GM10266 (cell line): ENCODE measurements around the gene GALNT1.

Source experiments
- DNase-seq: peaks from one replicate; pipeline ENCODE4 v3.0.0; 2012; ENCODE audit errors: extremely low spot score
- TF ChIP-seq, protein P1 (sequence below): IDR thresholded peaks from 2 replicates; pipeline ENCODE4 v1.5.1; 2012; ENCODE audit warnings: mild to moderate bottlenecking, low read depth; ENCODE audit not compliant: control insufficient read depth, insufficient read depth; ENCODE audit errors: missing control alignments

Gene GALNT1

DNA sequence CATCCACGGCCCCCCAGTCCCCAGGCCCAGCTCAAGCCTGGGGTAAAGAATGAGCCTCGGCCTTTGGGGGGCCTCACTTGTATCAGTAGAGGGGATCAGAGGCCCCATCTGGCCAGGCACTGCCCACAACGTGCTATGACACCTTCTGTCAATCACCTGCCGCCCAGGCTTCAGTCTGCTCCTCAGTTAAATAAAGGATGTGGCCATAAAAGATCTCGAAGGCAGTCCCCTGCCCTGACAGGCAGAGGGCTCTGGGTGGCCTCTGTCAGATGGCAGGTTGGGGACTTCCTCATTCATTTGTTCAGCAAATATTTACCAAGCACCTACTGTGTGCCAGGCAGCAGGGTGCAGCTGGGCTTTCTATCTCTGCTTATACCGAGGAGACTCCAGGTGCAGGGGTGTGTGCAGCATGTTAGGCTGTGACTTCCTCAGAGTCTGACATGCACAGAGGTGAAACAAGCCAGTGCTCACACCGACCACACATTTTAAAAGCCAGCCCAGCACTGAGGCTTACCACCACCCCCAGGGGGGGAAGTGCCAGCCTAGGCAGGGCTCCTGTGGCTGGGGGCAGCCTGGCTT is 166.4 kb downstream of the GALNT1 start:
- TF ChIP-seq, protein P1, sequence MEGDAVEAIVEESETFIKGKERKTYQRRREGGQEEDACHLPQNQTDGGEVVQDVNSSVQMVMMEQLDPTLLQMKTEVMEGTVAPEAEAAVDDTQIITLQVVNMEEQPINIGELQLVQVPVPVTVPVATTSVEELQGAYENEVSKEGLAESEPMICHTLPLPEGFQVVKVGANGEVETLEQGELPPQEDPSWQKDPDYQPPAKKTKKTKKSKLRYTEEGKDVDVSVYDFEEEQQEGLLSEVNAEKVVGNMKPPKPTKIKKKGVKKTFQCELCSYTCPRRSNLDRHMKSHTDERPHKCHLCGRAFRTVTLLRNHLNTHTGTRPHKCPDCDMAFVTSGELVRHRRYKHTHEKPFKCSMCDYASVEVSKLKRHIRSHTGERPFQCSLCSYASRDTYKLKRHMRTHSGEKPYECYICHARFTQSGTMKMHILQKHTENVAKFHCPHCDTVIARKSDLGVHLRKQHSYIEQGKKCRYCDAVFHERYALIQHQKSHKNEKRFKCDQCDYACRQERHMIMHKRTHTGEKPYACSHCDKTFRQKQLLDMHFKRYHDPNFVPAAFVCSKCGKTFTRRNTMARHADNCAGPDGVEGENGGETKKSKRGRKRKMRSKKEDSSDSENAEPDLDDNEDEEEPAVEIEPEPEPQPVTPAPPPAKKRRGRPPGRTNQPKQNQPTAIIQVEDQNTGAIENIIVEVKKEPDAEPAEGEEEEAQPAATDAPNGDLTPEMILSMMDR: no peak
- no peak for DNase-seq

DNA sequence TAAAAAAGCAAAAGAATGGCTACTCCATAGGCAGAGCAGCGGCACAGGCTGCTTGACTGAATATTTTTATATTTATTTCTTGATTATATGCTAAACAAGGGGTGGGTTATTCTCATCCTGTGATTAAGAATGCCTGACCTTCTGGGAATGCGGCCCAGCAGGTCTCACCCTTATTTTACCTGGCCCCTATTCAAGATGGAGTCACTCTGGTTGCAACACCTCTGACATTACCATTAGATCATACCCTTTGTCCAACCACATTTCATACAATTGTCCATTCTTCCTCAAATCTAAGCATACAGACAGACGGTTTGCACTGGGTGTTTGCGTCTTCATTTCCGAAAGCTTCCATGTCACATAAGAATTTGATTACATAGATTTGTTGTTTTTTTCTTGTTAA is 168.2 kb downstream of the GALNT1 start:
- TF ChIP-seq, protein P1: no peak
- no peak for DNase-seq

DNA sequence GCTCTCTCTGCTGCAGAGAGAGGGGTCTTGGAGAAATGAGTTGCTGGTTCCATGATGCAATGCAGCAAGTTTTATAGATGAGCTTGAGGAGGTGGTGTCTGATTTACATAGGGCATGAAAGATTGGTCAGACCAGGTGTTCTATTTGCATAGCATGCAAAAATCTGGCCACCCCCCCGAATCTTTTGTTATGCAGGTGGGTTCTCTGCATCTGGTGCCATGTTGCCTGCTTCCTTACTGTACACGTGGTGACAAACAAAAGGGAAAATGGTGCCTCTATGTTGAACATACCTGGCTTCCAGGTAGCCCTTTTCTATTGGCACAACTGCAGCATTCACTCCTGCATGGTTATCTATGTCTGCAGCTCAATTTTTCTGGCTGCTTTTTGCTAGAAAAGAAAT is 169.4 kb downstream of the GALNT1 start:
- DNase-seq: no peak
- TF ChIP-seq, protein P1: no peak

DNA sequence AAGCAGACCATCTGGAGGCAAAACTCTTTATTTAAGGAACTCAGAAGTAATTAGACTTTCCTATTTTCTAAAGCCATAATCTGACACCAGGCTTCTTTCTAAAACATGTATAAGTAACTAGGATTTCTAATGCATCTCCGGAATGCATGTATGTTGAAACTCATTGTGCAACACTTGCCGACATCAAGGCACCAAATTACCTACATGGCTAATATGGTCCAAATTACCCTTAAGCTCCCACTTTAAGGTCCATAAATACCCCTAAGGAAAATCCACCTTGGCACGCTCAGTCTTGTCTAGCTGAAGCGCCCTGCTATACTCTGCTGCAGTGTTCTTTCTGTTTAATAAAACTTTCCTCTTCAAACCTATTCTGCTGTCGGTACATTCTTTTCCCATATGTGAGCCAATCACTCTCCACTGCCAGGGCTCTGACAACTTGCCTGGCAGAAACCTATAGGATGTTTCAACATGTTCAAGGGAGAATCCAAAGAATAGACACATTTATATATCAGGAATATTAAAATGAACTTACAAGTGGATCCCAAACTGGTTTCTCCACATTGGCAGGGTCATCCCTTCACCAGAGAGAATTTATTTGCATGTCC is 171.9 kb downstream of the GALNT1 start:
- no peak for DNase-seq
- TF ChIP-seq, protein P1: no peak

DNA sequence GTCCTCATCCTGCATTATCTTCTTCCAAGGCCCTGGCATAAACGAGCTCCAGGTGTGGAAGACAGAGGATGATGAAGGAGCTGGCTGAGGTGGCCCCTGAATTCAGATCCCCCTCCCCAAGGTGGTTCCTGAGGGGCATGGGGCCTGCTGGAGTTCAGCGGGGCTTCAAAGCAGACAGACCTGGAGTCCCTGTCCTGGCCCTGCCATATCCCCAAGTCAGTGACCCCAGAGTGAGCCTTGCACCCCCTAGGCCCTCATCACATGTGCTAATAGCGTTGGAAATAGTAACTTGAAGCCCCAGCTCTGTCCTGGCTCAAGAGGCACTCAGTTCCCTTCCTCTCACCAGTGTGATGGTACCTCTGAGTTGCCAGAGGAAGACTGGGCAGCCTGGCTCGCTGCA is 172.9 kb downstream of the GALNT1 start:
- no peak for DNase-seq
- TF ChIP-seq, protein P1: no peak

DNA sequence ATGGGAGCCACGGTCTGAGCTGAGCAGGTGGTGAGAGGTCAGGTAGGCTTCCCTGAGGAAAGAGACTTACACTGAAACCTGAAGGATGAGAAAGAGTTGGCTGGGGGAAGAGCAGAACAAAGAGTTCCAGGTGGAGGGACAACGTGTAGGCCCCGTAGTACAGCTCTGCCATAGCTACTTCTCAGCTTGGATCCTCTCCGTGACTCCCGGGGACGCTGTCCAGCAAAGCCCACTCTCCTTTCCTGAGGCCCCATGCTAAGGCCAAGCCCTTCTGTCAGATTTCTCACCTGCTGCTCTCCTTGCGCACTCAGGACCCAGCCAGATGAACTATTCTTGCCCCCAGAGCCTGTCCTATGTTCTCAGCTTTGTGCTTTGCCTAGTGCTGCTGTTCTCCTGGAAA is 173.8 kb downstream of the GALNT1 start:
- TF ChIP-seq, protein P1: no peak
- no peak for DNase-seq

DNA sequence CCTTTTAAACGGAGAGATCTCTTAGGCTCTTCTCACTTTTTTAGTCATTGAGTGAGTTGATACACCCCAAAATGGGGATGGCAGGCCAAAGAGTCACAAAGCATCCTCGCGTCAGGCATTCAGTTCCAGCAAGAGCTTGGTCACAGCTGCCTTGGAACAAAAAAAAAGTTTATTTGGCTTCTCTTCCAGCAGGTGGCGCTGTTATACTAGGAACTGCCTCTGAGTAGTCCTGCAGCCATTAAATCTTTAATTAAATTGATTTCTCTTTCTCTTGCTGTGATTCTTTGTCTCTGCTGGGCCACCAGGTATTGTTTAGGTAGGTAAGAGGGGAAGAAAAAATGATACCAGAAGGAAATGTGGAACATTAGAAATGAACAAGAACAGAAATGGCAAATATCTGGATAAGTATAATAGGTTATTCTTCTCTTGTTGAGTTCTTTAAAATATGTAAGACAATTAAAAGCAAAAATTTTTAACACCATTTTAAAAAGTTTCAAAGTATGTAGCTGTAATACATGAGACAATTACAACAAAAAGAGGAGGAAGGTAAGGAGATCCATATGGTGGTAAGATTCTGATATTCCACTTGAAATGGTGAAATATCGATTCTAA is 175.1 kb downstream of the GALNT1 start:
- DNase-seq: peak; percentile 62
- TF ChIP-seq, protein P1: peak; percentile 70
